H1 (cell line): Measurements from ENCODE around the gene ADAM19. TPM values are rescaled to one million over a fixed set of nuclear protein-coding genes. Genes with fewer than 3 reads are reported as not detected.

Source experiments
- CTCF ChIA-PET: fragments of 300-600 bp; sonication (Branson Sonifier 250); formaldehyde crosslinking; loops from one replicate; lab custom pipeline; 2021; ENCODE audit not compliant: partially characterized antibody; lab: Charles Lee
- POLR2A ChIA-PET: fragments of 300-600 bp; sonication (Branson Sonifier 250); formaldehyde crosslinking; loops from one replicate; lab custom pipeline; 2021; ENCODE audit warnings: inconsistent platforms; ENCODE audit not compliant: partially characterized antibody; lab: Charles Lee
- DNase-seq, 2 experiments: peaks; one replicate each; pipeline versions ENCODE4 v3.0.0 to v3.0.0-alpha.2; 2010 to 2022; ENCODE audit warnings: low spot score in 2 of 2, low read depth in 1 of 2, mixed read lengths in 1 of 2
- FAIRE-seq: peaks from 2 replicates; lab custom pipeline; 2011; peaks lifted over from hg19 to GRCh38; lab: Jason Lieb, UNC
- H2AFZ ChIP-seq: 2 replicates; pipeline ENCODE4 v1.8.1; 2012; ENCODE audit warnings: low read length, inconsistent platforms
- H2AK5ac ChIP-seq: 2 replicates; pipeline ENCODE4 v1.6.1; 2013; ENCODE audit warnings: low read depth, low read length
- H2BK120ac ChIP-seq: replicated peaks from 2 replicates; pipeline ENCODE3; 2013; ENCODE audit warnings: low read depth, low read length, inconsistent platforms
- H2BK12ac ChIP-seq: 2 replicates; pipeline ENCODE4 v1.6.1; 2013; ENCODE audit warnings: low read depth, low read length
- H2BK15ac ChIP-seq: 2 replicates; pipeline ENCODE4 v1.6.1; 2013; ENCODE audit warnings: low read length
- H2BK20ac ChIP-seq: 2 replicates; pipeline ENCODE4 v1.6.1; 2013; ENCODE audit warnings: low read length
- H2BK5ac ChIP-seq: 2 replicates; pipeline ENCODE4 v1.6.1; 2013; ENCODE audit warnings: low read depth, low read length
- H3K14ac ChIP-seq: 2 replicates; pipeline ENCODE4 v1.6.1; 2013; ENCODE audit warnings: inconsistent platforms; ENCODE audit not compliant: insufficient read length
- H3K18ac ChIP-seq: 2 replicates; pipeline ENCODE4 v1.6.1; 2013; ENCODE audit warnings: low read length; ENCODE audit errors: extremely low read depth
- H3K23ac ChIP-seq: 2 replicates; pipeline ENCODE4 v1.6.1; 2013; ENCODE audit warnings: inconsistent platforms; ENCODE audit not compliant: insufficient read length
- H3K23me2 ChIP-seq: 2 replicates; pipeline ENCODE4 v1.6.1; 2013; ENCODE audit warnings: low read depth, low read length
- H3K27ac ChIP-seq: 2 replicates; pipeline ENCODE4 v1.6.1; 2011; ENCODE audit warnings: low read depth, low read length, inconsistent platforms
- H3K27me3 ChIP-seq, 4 experiments: replicated peaks in 1 of 4; 1 replicate in 1 of 4; 2 replicates in 3 of 4; pipeline versions ENCODE4 v1.6.1 to v1.8.1; 2011 to 2013; ENCODE audit warnings: low read length in 3 of 4, mild to moderate bottlenecking in 3 of 4, inconsistent platforms in 2 of 4, mixed read lengths in 2 of 4, moderate library complexity in 1 of 4; ENCODE audit not compliant: control insufficient read depth in 3 of 4, insufficient read depth in 3 of 4; ENCODE audit errors: extremely low read depth in 1 of 4
- H3K36me3 ChIP-seq, 4 experiments: 2 replicates each; pipeline versions ENCODE4 v1.6.1 to v1.8.1; 2011 to 2013; ENCODE audit warnings: mild to moderate bottlenecking in 4 of 4, low read length in 3 of 4, moderate library complexity in 2 of 4, control low read depth in 1 of 4, inconsistent platforms in 1 of 4; ENCODE audit not compliant: insufficient read depth in 4 of 4, control insufficient read depth in 2 of 4
- H3K4ac ChIP-seq: replicated peaks from 2 replicates; pipeline ENCODE3; 2013; ENCODE audit warnings: low read length, low read depth, mixed read lengths, inconsistent platforms; ENCODE audit not compliant: insufficient read length
- H3K4me1 ChIP-seq, 4 experiments: replicated peaks in 1 of 4; 1 replicate in 1 of 4; 2 replicates in 3 of 4; pipeline versions ENCODE4 v1.6.1 to v1.8.1; 2011 to 2013; ENCODE audit warnings: low read length in 3 of 4, inconsistent platforms in 2 of 4, mixed read lengths in 1 of 4; ENCODE audit not compliant: insufficient read depth in 4 of 4, control insufficient read depth in 3 of 4
- H3K4me2 ChIP-seq, 2 experiments: 2 replicates each; pipeline versions ENCODE4 v1.6.1 to v1.8.1; 2011 to 2013; ENCODE audit warnings: low read depth in 2 of 2, low read length in 2 of 2, control low read depth in 1 of 2, inconsistent platforms in 1 of 2, mild to moderate bottlenecking in 1 of 2; ENCODE audit not compliant: insufficient read depth in 1 of 2
- H3K4me3 ChIP-seq, 4 experiments: fragments of 200-600, 300-600 bp in 1 of 4; sonication (generic), shearing (Covaris generic), sonication (Bioruptor Twin) in 1 of 4; 2 replicates each; pipeline versions ENCODE4 v1.5.1 to v1.8.1; 2011 to 2016; ENCODE audit warnings: low read length in 4 of 4, low read depth in 3 of 4, control low read depth in 2 of 4, inconsistent platforms in 2 of 4, mild to moderate bottlenecking in 2 of 4, mixed read lengths in 1 of 4, moderate library complexity in 1 of 4; ENCODE audit not compliant: insufficient read depth in 2 of 4; ENCODE audit errors: extremely low read depth in 1 of 4
- H3K56ac ChIP-seq: replicated peaks from 2 replicates; pipeline ENCODE3; 2013; ENCODE audit warnings: low read depth, mild to moderate bottlenecking, mixed read lengths, low read length, inconsistent platforms; ENCODE audit not compliant: insufficient read length
- H3K79me1 ChIP-seq: 2 replicates; pipeline ENCODE4 v1.6.1; 2013; ENCODE audit warnings: low read depth, low read length, control low read depth
- H3K79me2 ChIP-seq, 2 experiments: 2 replicates each; pipeline versions ENCODE4 v1.6.1 to v1.8.1; 2012 to 2013; ENCODE audit warnings: low read length in 2 of 2, mild to moderate bottlenecking in 2 of 2, inconsistent platforms in 1 of 2; ENCODE audit not compliant: insufficient read depth in 2 of 2, control insufficient read depth in 1 of 2
- H3K9ac ChIP-seq, 4 experiments: replicated peaks in 1 of 4; 1 replicate in 1 of 4; 2 replicates in 3 of 4; pipeline versions ENCODE4 v1.6.1 to v1.8.1; 2011 to 2013; ENCODE audit warnings: low read depth in 3 of 4, low read length in 3 of 4, control low read depth in 2 of 4, mild to moderate bottlenecking in 2 of 4, moderate library complexity in 2 of 4, inconsistent platforms in 1 of 4; ENCODE audit errors: extremely low read depth in 1 of 4
- H3K9me3 ChIP-seq, 2 experiments: 2 replicates each; pipeline versions ENCODE4 v1.6.1 to v1.8.1; 2012 to 2013; ENCODE audit warnings: mild to moderate bottlenecking in 2 of 2, moderate library complexity in 2 of 2, control low read depth in 1 of 2, inconsistent platforms in 1 of 2, low read depth in 1 of 2, low read length in 1 of 2, mixed read lengths in 1 of 2; ENCODE audit not compliant: insufficient read depth in 2 of 2
- H4K20me1 ChIP-seq, 2 experiments: replicated peaks in 1 of 2; 2 replicates each; pipeline versions ENCODE3 to v1.8.1; 2011 to 2013; ENCODE audit warnings: inconsistent platforms in 2 of 2, low read length in 2 of 2, mild to moderate bottlenecking in 1 of 2; ENCODE audit not compliant: insufficient read depth in 2 of 2, control insufficient read depth in 1 of 2
- H4K5ac ChIP-seq: 2 replicates; pipeline ENCODE4 v1.6.1; 2013; ENCODE audit warnings: low read length, low read depth, mixed read lengths, inconsistent platforms; ENCODE audit not compliant: insufficient read length
- H4K8ac ChIP-seq: 2 replicates; pipeline ENCODE4 v1.8.0; 2013; ENCODE audit warnings: mild to moderate bottlenecking, moderate library complexity, low read length, inconsistent platforms; ENCODE audit not compliant: insufficient read depth; ENCODE audit errors: extremely low read depth
- H4K91ac ChIP-seq: replicated peaks from 2 replicates; pipeline ENCODE3; 2013; ENCODE audit warnings: low read length, mixed read lengths, inconsistent platforms; ENCODE audit not compliant: insufficient read length
- BCL11A ChIP-seq, 2 experiments: IDR thresholded peaks; one replicate each; pipeline ENCODE4 v1.6.1; 2011; ENCODE audit warnings: low read depth in 2 of 2, low read length in 2 of 2, mild to moderate bottlenecking in 2 of 2
- CEBPB ChIP-seq: IDR thresholded peaks from 2 replicates; pipeline ENCODE4 v1.6.1; 2012; ENCODE audit warnings: low read depth, low read length
- CREB1 ChIP-seq: IDR thresholded peaks from 2 replicates; pipeline ENCODE4 v1.6.1; 2012; ENCODE audit warnings: inconsistent platforms
- EZH2 ChIP-seq: fragments of 200-600 bp; sonication (generic); IDR thresholded peaks from 2 replicates; pipeline ENCODE4 v1.7.1; 2012; ENCODE audit warnings: low read depth, mild to moderate bottlenecking, moderate library complexity, low read length, inconsistent platforms; ENCODE audit not compliant: severe bottlenecking
- SIX5 ChIP-seq: IDR thresholded peaks from 2 replicates; pipeline ENCODE4 v1.6.1; 2011; ENCODE audit warnings: mild to moderate bottlenecking, low read depth, low read length
- SUZ12 ChIP-seq: fragments of 200-600 bp; sonication (generic); IDR thresholded peaks from 2 replicates; pipeline ENCODE4 v1.6.1; 2012; ENCODE audit warnings: mild to moderate bottlenecking, inconsistent platforms, low read length, moderate library complexity, mixed read lengths
- TCF12 ChIP-seq: IDR thresholded peaks from 2 replicates; pipeline ENCODE4 v1.6.1; 2011; ENCODE audit warnings: low read depth, mild to moderate bottlenecking, low read length
- WGBS, 2 experiments: shearing (Covaris generic) in 1 of 2; methylation state at CpG; one replicate each; pipeline versions ENCODE4 v1.1.6 to v1.1.7; 2013 to 2015; ENCODE audit warnings: low lambda C conversion rate in 2 of 2, mixed read lengths in 2 of 2, inconsistent platforms in 1 of 2, low coverage in 1 of 2, missing lambda C conversion rate in 1 of 2; ENCODE audit not compliant: insufficient replicate concordance in 2 of 2, insufficient coverage in 1 of 2, insufficient read length in 1 of 2; ENCODE audit errors: extremely low coverage in 1 of 2, missing lambda C conversion rate in 1 of 2; 5-methylcytosine and 5-hydroxymethylcytosine counted together
- polyA plus RNA-seq, 7 experiments: library from polyadenylated mRNA; depleted of rRNA in 3 of 7; stranded (reverse) in 5 of 7; unstranded in 2 of 7; fragments of >200 nt in 5 of 7; fragments of 200-250 nt in 2 of 7; gene quantifications; 1 replicate in 5 of 7; 2 replicates in 1 of 7; 4 replicates in 1 of 7; pipeline versions ENCODE4 v1.2.1 to v1.2.3, GENCODE V29; 2011 to 2013; ENCODE audit warnings: missing spikeins in 2 of 7, mixed read lengths in 2 of 7
- total RNA-seq: library from RNA; stranded (reverse); fragmentation: NEBNext Ultra II Directional; extraction: Animal tissue kit (Norgen Biotek cat#: 25700); gene quantifications from 2 replicates; pipeline ENCODE4 v1.2.1, GENCODE V29; 2021
- TF ChIP-seq, protein P1 (sequence below): IDR thresholded peaks from 2 replicates; pipeline ENCODE4 v1.6.1; 2011; ENCODE audit warnings: low read depth, mild to moderate bottlenecking, low read length; ENCODE audit not compliant: insufficient read depth
- TF ChIP-seq, protein P2 (sequence below), 3 experiments: IDR thresholded peaks; 1 replicate in 2 of 3; 2 replicates in 1 of 3; pipeline versions ENCODE4 v1.5.1 to v1.6.1; 2011; ENCODE audit warnings: low read length in 3 of 3, mild to moderate bottlenecking in 3 of 3, inconsistent platforms in 2 of 3, low read depth in 1 of 3, moderate library complexity in 1 of 3; ENCODE audit not compliant: insufficient read depth in 1 of 3; ENCODE audit errors: control extremely low read depth in 1 of 3

ADAM19 gene
- total and polyA plus RNA-seq, 2 of the 8 experiments (the other 6 are each of a cell fraction or from before 2014, with no cell fraction given), result 6.5 to 22.7 TPM

DNA sequence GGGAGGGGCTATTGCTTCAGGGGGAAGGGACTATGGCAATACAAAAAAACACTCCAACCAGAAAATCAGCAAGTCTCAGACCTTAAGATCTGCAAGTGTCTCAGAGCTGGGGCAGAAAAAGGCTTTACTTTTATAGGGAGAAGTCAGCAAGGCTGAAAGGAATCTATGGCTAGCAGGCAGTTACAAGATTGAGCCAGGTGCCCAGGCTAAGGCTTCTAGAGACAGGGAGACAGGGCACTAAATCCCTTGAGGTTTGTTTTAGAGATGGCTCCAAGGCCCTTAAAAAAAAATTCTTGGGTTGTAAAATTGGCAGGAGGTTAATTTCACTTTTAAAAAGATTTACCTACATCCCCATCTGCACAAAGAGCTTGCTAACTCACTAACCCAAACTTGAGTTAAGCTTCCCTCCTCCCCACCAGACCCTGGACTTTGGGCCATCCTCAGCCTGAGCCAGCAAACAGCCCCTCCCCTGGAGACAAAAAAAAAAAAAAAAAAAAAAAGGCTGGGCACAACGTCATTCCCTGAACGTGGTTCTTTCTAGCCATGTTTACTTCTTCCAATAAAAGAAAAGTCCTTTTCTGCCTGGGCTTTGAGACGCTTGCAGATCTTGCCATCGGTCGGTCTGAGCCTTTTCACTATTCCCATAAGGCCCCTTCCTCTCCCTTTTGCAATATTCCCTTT, 97.6 kb downstream of the ADAM19 start:
- H2AK5ac ChIP-seq, result no peak overlapping the region
- H2BK5ac ChIP-seq, result no peak overlapping the region
- H3K18ac ChIP-seq, result no peak overlapping the region
- no peak overlapping the region for H3K27ac ChIP-seq
- H3K23ac ChIP-seq, result no peak overlapping the region
- no peaks in the 10 kb centered on the region for H3K79me1 ChIP-seq
- H3K4ac ChIP-seq, result no peak overlapping the region
- H3K14ac ChIP-seq, result no peak overlapping the region
- H2BK12ac ChIP-seq, result no peak overlapping the region
- H3K36me3 ChIP-seq, result no peaks in the 10 kb centered on the region
- H3K56ac ChIP-seq, result no peak overlapping the region
- no peaks in the 10 kb centered on the region for H3K27me3 ChIP-seq
- H2AFZ ChIP-seq, result no peak overlapping the region
- H4K5ac ChIP-seq, result no peak overlapping the region
- H4K20me1 ChIP-seq, result peaks cover 0 to 2% of the 10 kb centered on the region in 2 experiments
- H3K4me3 ChIP-seq, result no peak overlapping the region
- DNase-seq (no peak), FAIRE-seq (no peak)
- H3K4me2 ChIP-seq, result no peak overlapping the region
- no peak overlapping the region for H2BK120ac ChIP-seq
- H3K9ac ChIP-seq, result no peak overlapping the region
- WGBS, 2 experiments, result 80% methylated on average over 5 of the region's 5 CpGs; no CpG with 5 or more reads in 1 of the 2 experiments
- no peak overlapping the region for H2BK15ac ChIP-seq
- H3K23me2 ChIP-seq, result no peaks in the 10 kb centered on the region
- H2BK20ac ChIP-seq, result no peak overlapping the region
- peaks cover 0 to 2% (median 0%) of the 10 kb centered on the region in 4 experiments; a peak in 3 of 7 replicates for H3K4me1 ChIP-seq
- H4K8ac ChIP-seq, result no peak overlapping the region
- ChIA-PET CTCF (interaction anchor here (0.8 to 8.3 kb wide), 27 partner anchors 7 to 172 kb away, joined by 3 to 82 read pairs (median 6); a partner anchor contains a TSS), POLR2A (interaction anchor here (1.8 kb wide), 1 partner anchor 107 kb away, joined by 4 read pairs; no protein-coding TSS in a partner anchor)
- H3K79me2 ChIP-seq, result no peaks in the 10 kb centered on the region
- H4K91ac ChIP-seq, result no peak overlapping the region
- H3K9me3 ChIP-seq, result no peaks in the 10 kb centered on the region
- TF ChIP-seq TCF12 (no peak), EZH2 (no peak), SIX5 (no peak), SUZ12 (no peak), BCL11A (IDR thresholded peaks at IDR 0.05; ENCODE audit: low read depth in 2 of 2, low read length in 2 of 2) (no peak), CREB1 (no peak), CEBPB (no peak)
- TF ChIP-seq, protein P1, sequence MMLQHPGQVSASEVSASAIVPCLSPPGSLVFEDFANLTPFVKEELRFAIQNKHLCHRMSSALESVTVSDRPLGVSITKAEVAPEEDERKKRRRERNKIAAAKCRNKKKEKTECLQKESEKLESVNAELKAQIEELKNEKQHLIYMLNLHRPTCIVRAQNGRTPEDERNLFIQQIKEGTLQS, result no peak
- TF ChIP-seq, protein P2, sequence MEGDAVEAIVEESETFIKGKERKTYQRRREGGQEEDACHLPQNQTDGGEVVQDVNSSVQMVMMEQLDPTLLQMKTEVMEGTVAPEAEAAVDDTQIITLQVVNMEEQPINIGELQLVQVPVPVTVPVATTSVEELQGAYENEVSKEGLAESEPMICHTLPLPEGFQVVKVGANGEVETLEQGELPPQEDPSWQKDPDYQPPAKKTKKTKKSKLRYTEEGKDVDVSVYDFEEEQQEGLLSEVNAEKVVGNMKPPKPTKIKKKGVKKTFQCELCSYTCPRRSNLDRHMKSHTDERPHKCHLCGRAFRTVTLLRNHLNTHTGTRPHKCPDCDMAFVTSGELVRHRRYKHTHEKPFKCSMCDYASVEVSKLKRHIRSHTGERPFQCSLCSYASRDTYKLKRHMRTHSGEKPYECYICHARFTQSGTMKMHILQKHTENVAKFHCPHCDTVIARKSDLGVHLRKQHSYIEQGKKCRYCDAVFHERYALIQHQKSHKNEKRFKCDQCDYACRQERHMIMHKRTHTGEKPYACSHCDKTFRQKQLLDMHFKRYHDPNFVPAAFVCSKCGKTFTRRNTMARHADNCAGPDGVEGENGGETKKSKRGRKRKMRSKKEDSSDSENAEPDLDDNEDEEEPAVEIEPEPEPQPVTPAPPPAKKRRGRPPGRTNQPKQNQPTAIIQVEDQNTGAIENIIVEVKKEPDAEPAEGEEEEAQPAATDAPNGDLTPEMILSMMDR (IDR thresholded peaks at IDR 0.05; ENCODE audit: control extremely low read depth in 1 of 3, insufficient read depth in 1 of 3, low read depth in 1 of 3, low read length in 3 of 3), result no peak
